ENCODE measurements around the gene DTWD2. TPM values are rescaled to one million over a fixed set of nuclear protein-coding genes. Genes with fewer than 3 reads are reported as not detected.
"Not testable (repeated sequence)": the region's sequence is repeated elsewhere in the genome, so short reads cannot be mapped to it uniquely, and the experiment has no call there.

DTWD2 gene
- total and polyA plus RNA-seq, 2 of the 4 experiments (the other 2 are of a cell fraction): 1.2 to 1.8 TPM

DNA sequence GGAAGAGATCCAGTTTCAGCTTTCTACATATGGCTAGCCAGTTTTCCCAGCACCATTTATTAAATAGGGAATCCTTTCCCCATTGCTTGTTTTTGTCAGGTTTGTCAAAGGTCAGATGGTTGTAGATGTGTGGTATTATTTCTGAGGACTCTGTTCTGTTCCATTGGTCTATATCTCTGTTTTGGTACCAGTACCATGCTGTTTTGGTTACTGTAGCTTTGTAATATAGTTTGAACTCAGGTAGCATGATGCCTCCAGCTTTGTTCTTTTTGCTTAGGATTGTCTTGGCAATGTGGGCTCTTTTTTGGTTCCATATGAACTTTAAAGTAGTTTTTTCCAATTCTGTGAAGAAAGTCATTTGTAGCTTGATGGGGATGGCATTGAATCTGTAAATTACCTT, 4.8 kb upstream of the DTWD2 start:
- H3K9me3 ChIP-seq (ENCODE audit: control insufficient read depth, insufficient read depth, low read length); H2BK15ac ChIP-seq (ENCODE audit: low read depth, low read length); DNase-seq; H3K36me3 ChIP-seq (ENCODE audit: control insufficient read depth, insufficient read depth, low read length); H3K23ac ChIP-seq (ENCODE audit: low read depth, low read length); H3K4me1 ChIP-seq (ENCODE audit: control insufficient read depth, insufficient read depth, low read length); H3K56ac ChIP-seq (ENCODE audit: extremely low read depth, insufficient read depth, low read length); H3K4me2 ChIP-seq (ENCODE audit: low read depth, low read length); H4K5ac ChIP-seq (ENCODE audit: low read depth, low read length); H4K8ac ChIP-seq (ENCODE audit: low read depth in 2 of 2, low read length in 2 of 2); H3K27me3 ChIP-seq (ENCODE audit: control insufficient read depth, insufficient read depth, low read length); dilution Hi-C loops (cut with HindIII; ENCODE audit: low sequenced_read_pairs, unreplicated experiment); H2BK20ac ChIP-seq (ENCODE audit: low read depth, low read length); H3K9ac ChIP-seq (ENCODE audit: low read depth, low read length); H3K4ac ChIP-seq (ENCODE audit: low read depth, low read length); H3K4me3 ChIP-seq (ENCODE audit: insufficient read depth, low read depth, low read length); H3K18ac ChIP-seq (ENCODE audit: low read depth, low read length); H2AK5ac ChIP-seq (ENCODE audit: low read depth, low read length); H4K20me1 ChIP-seq (ENCODE audit: insufficient read depth, low read length); H3K9me1 ChIP-seq (ENCODE audit: insufficient read depth, low read length); H3K79me1 ChIP-seq (ENCODE audit: low read depth in 1 of 2, low read length in 2 of 2); H4K91ac ChIP-seq (ENCODE audit: insufficient read depth, low read depth, low read length); H2AK9ac ChIP-seq (replicated peaks; ENCODE audit: low read depth, low read length, poor library complexity); H3K27ac ChIP-seq (ENCODE audit: insufficient read depth, low read length); ATAC-seq (ENCODE audit: low read depth); H2BK120ac ChIP-seq (ENCODE audit: low read depth, low read length); in situ Hi-C loops (cut with MboI; ENCODE audit: low sequenced_read_pairs); CTCF ChIA-PET; H2AFZ ChIP-seq (replicated peaks; ENCODE audit: low read length, poor library complexity); BruUV-seq (replicated peaks); POLR2A ChIA-PET (ENCODE audit: unreplicated experiment); intact Hi-C loops (cut with micrococcal nuclease); H2BK5ac ChIP-seq (ENCODE audit: low read depth, low read length, poor library complexity, severe bottlenecking); H3K14ac ChIP-seq (replicated peaks; ENCODE audit: low read depth, low read length): not testable (repeated sequence)

DNA sequence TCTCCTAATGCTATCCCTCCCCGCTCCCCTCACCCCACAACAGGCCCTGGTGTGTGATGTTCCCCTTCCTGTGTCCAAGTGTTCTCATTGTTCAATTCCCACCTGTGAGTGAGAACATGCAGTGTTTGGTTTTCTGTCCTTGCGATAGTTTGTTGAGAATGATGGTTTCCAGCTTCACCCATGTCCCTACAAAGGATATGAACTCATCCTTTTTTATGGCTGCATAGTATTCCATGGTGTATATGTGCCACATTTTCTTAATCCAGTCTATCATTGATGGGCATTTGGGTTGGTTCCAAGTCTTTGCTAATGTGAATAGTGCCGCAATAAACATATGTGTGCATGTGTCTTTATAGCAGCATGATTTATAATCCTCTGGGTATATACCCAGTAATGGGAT, 3.7 kb upstream of the DTWD2 start:
- H4K91ac ChIP-seq (ENCODE audit: insufficient read depth, low read depth, low read length); H3K27ac ChIP-seq (ENCODE audit: insufficient read depth, low read length); H2BK120ac ChIP-seq (ENCODE audit: low read depth, low read length); dilution Hi-C loops (cut with HindIII; ENCODE audit: low sequenced_read_pairs, unreplicated experiment); H3K23ac ChIP-seq (ENCODE audit: low read depth, low read length); H2AK5ac ChIP-seq (ENCODE audit: low read depth, low read length); CTCF ChIA-PET; H2AK9ac ChIP-seq (replicated peaks; ENCODE audit: low read depth, low read length, poor library complexity); H3K27me3 ChIP-seq (ENCODE audit: control insufficient read depth, insufficient read depth, low read length); H3K9me1 ChIP-seq (ENCODE audit: insufficient read depth, low read length); H3K4me3 ChIP-seq (ENCODE audit: insufficient read depth, low read depth, low read length); H4K20me1 ChIP-seq (ENCODE audit: insufficient read depth, low read length); H2BK20ac ChIP-seq (ENCODE audit: low read depth, low read length); in situ Hi-C loops (cut with MboI; ENCODE audit: low sequenced_read_pairs); H3K9me3 ChIP-seq (ENCODE audit: control insufficient read depth, insufficient read depth, low read length); intact Hi-C loops (cut with micrococcal nuclease); POLR2A ChIA-PET (ENCODE audit: unreplicated experiment); H2BK15ac ChIP-seq (ENCODE audit: low read depth, low read length); BruUV-seq (replicated peaks); H3K79me1 ChIP-seq (ENCODE audit: low read depth in 1 of 2, low read length in 2 of 2); H3K36me3 ChIP-seq (ENCODE audit: control insufficient read depth, insufficient read depth, low read length); H3K4ac ChIP-seq (ENCODE audit: low read depth, low read length); H4K8ac ChIP-seq (ENCODE audit: low read depth in 2 of 2, low read length in 2 of 2); H2BK5ac ChIP-seq (ENCODE audit: low read depth, low read length, poor library complexity, severe bottlenecking); H3K14ac ChIP-seq (replicated peaks; ENCODE audit: low read depth, low read length); H2AFZ ChIP-seq (replicated peaks; ENCODE audit: low read length, poor library complexity); ATAC-seq (ENCODE audit: low read depth); H3K4me1 ChIP-seq (ENCODE audit: control insufficient read depth, insufficient read depth, low read length); H4K5ac ChIP-seq (ENCODE audit: low read depth, low read length); H3K56ac ChIP-seq (ENCODE audit: extremely low read depth, insufficient read depth, low read length); H3K4me2 ChIP-seq (ENCODE audit: low read depth, low read length); H3K9ac ChIP-seq (ENCODE audit: low read depth, low read length); DNase-seq; H3K18ac ChIP-seq (ENCODE audit: low read depth, low read length): not testable (repeated sequence)
- WGBS, 2 experiments (ENCODE audit: extremely low coverage in 2 of 2, insufficient read length in 1 of 2): no CpG with 5 or more reads among the region's 3 CpGs
